Measurements from ENCODE around the gene FBXO3.

- TF ChIP-seq, protein P1, sequence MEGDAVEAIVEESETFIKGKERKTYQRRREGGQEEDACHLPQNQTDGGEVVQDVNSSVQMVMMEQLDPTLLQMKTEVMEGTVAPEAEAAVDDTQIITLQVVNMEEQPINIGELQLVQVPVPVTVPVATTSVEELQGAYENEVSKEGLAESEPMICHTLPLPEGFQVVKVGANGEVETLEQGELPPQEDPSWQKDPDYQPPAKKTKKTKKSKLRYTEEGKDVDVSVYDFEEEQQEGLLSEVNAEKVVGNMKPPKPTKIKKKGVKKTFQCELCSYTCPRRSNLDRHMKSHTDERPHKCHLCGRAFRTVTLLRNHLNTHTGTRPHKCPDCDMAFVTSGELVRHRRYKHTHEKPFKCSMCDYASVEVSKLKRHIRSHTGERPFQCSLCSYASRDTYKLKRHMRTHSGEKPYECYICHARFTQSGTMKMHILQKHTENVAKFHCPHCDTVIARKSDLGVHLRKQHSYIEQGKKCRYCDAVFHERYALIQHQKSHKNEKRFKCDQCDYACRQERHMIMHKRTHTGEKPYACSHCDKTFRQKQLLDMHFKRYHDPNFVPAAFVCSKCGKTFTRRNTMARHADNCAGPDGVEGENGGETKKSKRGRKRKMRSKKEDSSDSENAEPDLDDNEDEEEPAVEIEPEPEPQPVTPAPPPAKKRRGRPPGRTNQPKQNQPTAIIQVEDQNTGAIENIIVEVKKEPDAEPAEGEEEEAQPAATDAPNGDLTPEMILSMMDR (IDR thresholded peaks at IDR 0.05), result no peak
- TF ChIP-seq ZFX (IDR thresholded peaks at IDR 0.05; ENCODE audit: borderline replicate concordance), result no peak
Observed at GRCh38 chr11:33769542-33769941, 4.8 kb downstream of the FBXO3 start.
